Activated T-helper 9 cell treated with anti-CD3 and anti-CD28 coated beads, Interleukin-2, amount 50 U/mL, for 16 hours (primary cell): Measurements from ENCODE around the gene RPRML.
"Not testable (repeated sequence)": the region's sequence is repeated elsewhere in the genome, so short reads cannot be mapped to it uniquely, and the experiment has no call there.

Experiments
- DNase-seq: peaks from one replicate; pipeline ENCODE4 v3.0.0-alpha.2; 2020; ENCODE audit warnings: low read depth

The RPRML gene

GRCh38 chr17:46979147-46979863 is at the start of gene RPRML:
TSS of gene RPRML (minus strand) at chr17:46979253. CDS start at chr17:46979007, 246 bp downstream.
- DNase-seq = no peak

- DNase-seq = not testable (repeated sequence)
Observed at GRCh38 chr17:47016966-47017365, 37.9 kb upstream of the RPRML start.

GRCh38 chr17:47013341-47013740 is 34.3 kb upstream of the RPRML start:
- DNase-seq = no peak

GRCh38 chr17:47012457-47012856 is 33.4 kb upstream of the RPRML start:
- no peak for DNase-seq

GRCh38 chr17:47009759-47010594 is 30.9 kb upstream of the RPRML start:
- DNase-seq = no peak

GRCh38 chr17:47004906-47005305 is 25.9 kb upstream of the RPRML start:
- no peak for DNase-seq

GRCh38 chr17:47003864-47004263 is 24.8 kb upstream of the RPRML start:
- DNase-seq = not testable (repeated sequence)

GRCh38 chr17:46995841-46996571 is 17.0 kb upstream of the RPRML start:
- no peak for DNase-seq

- DNase-seq = no peak
Observed at GRCh38 chr17:46994993-46995392, 15.9 kb upstream of the RPRML start.

- no peak for DNase-seq
Observed at GRCh38 chr17:46991617-46992016, 12.6 kb upstream of the RPRML start.

GRCh38 chr17:46989637-46990431 is 10.8 kb upstream of the RPRML start:
- no peak for DNase-seq

- DNase-seq = not testable (repeated sequence)
Observed at GRCh38 chr17:46987927-46988326, 8.9 kb upstream of the RPRML start.

- DNase-seq = no peak
Observed at GRCh38 chr17:46986366-46986765, 7.3 kb upstream of the RPRML start.

- DNase-seq = no peak
Observed at GRCh38 chr17:46984892-46985291, 5.8 kb upstream of the RPRML start.

- DNase-seq = no peak
Observed at GRCh38 chr17:46984341-46984740, 5.3 kb upstream of the RPRML start.

- DNase-seq = no peak
Observed at GRCh38 chr17:46983782-46984181, 4.7 kb upstream of the RPRML start.

GRCh38 chr17:46982577-46982976 is 3.5 kb upstream of the RPRML start:
- no peak for DNase-seq

- no peak for DNase-seq
Observed at GRCh38 chr17:46978489-46979146, 435 bp downstream of the RPRML start.

GRCh38 chr17:46977750-46978488 is 1.1 kb downstream of the RPRML start:
- DNase-seq = no peak

- no peak for DNase-seq
Observed at GRCh38 chr17:46977348-46977747, 1.7 kb downstream of the RPRML start.
